Superior temporal gyrus (tissue), 1 donor: ENCODE measurements around the gene TBP.
A peak's percentile ranks its signal among the peaks of the same experiment; 100 is the strongest.

ENCODE experiments used
- DNase-seq: peaks from one replicate; pipeline ENCODE4 v3.0.0-alpha.2; 2016; ENCODE audit errors: extremely low spot score

The TBP gene

DNA sequence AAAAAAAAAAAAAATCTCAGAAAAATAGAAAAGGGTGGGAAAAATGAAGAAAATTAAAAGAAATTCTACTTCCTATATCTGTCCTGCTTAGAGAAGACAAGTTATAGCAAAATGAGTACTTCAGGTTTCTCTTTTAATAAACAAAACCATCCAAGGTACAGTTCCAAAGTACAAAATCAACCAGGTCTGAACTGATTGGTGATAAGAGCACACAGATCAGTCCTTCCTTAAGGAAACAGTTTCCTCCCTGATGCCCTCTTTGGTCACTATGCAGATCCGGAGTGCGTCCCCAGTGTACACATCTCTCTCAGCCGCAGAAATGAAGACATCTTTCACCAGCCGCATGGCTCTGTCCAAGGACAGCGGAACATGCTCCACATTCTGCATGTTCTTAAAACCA, 19.2 kb upstream of the TBP start:
- DNase-seq: no peak

DNA sequence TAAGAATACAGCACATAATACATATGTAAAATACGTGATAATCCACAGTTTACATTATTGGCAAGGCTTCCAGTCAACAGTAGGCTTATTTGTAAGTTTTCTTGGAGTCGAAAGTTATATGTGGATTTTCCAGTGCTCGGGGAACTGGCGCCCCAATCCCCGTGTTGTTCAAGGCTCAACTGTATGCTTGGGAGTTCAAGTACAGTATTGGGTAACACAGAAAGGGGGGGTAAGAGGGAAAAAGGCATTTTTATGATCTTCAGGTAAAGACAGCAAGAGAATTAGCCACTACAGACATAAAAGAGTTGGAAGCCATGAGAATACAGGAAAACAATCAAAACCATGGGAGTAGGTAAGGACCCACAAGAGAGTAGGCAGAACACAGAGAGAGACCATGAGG, 17.5 kb upstream of the TBP start:
- no peak for DNase-seq

DNA sequence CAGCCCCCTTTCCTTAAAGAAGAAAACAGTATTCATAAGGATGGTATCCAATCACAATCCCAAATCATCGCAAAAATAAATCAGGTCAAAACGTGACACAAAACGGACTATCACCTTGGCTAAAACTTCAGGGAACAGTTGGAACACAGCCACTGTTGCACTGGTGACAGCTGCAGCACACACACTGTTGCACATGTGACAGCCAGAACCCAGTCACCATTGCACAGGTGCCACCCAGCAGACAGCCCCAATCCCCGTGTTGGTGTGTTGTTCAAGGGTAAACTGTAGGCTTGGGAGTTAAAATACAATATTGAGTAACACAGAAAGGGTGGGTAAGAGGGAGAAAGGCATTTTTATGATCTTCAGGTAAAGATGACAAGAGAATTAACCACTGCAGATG, 16.8 kb upstream of the TBP start:
- DNase-seq: no peak

DNA sequence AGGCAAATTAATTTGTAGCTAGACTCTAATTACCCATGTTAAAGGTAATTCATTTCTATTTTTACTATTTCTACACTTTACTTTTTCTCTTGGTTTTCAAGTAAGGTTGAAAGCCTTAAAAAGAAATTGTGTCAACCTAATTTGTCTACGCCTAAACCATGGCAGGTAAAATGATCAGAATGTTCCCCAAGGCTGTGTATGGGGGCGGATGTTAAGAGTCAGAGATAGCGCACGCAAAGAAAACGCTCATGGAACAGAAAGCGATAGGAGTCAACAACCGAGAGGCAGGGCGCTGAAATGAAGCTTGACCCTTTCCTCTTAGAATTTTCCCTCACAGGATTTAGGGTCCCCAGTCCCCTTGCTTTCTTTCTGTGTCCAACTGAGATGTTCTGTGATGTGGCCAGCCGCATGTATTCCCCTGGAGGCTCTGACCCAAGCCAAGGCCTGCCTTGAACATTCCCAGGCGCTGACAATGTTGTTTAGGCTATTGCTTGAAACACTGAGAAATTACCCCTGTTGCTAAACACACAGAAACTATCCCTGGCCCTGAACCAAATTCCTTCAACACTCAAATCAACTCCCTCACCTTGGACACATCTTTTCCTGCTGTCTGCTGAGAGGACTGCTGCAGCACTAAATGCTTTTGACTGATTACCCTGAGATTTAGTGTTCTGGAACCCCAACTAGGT, 12.0 kb upstream of the TBP start:
- DNase-seq: no peak

- DNase-seq: no peak
Measured at GRCh38 chr6:170545405-170545804, 8.8 kb upstream of the TBP start.

GRCh38 chr6:170552765-170553533, 1.2 kb upstream of the TBP start, which contains the start of gene PSMB1:
PSMB1 (minus strand) TSS chr6:170553307; CDS start chr6:170553242, 65 bp downstream.
- DNase-seq: peak; percentile 99

- no peak for DNase-seq
Measured at GRCh38 chr6:170553534-170554012, 596 bp upstream of the TBP start.

DNA sequence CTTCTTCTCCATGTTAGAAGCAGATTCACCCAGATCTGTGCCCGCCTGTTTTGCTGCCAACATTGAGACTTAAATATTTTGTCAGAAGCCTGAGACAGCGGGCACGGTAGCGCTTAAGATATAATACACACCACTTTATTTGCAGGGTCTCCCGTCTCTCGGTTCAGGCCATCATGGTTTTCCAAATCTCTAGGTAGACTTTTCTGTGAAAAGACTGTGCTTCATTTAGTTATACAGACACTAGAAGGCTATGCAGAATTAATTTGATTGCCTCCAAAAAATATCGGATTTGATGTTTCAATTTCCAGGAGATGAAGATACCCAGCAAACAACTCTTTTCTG, 598 bp downstream of the TBP start:
- no peak for DNase-seq

- DNase-seq: no peak
Measured at GRCh38 chr6:170555305-170555704, 1.1 kb downstream of the TBP start.

GRCh38 chr6:170561555-170561954, 7.4 kb downstream of the TBP start:
- DNase-seq: no peak

- DNase-seq: no peak
Measured at GRCh38 chr6:170564936-170565530, 10.9 kb downstream of the TBP start.

DNA sequence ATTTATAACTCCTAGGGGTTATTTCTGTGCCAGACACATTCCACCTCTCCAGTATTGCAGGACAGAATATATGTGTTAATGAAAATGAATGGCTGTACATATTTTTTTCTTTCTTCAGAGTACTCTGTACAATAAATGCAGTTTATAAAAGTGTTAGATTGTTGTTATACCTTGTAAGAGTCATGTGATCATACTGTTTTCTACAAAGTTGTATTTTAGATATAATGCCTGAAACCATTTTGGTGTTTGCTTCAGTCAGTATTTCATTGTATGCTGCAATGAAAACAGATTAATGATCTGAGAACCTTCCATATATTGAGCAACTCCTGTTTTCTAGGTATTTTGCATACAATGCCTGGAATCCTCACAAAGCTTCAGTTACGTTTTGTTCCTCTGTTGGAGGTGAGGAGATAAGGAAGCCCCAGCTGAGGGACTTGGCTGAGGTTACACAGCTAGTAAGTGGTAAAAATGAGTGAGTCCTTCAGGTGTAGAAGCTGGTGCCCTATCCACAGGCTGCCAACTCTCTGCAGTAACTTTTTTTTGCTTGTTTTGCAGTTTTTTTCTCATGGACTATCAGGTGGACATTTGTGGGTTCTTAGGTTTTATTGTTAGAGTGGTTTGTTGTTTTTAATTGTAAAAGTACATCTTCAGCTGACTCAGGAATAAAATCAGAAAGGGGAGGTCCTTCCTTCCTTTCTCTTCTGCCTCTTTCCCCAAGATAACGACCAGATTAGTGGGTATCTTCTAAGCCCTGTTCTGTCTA, 18.7 kb downstream of the TBP start:
- DNase-seq: no peak

- no peak for DNase-seq
Measured at GRCh38 chr6:170575250-170575649, 21.1 kb downstream of the TBP start.

DNA sequence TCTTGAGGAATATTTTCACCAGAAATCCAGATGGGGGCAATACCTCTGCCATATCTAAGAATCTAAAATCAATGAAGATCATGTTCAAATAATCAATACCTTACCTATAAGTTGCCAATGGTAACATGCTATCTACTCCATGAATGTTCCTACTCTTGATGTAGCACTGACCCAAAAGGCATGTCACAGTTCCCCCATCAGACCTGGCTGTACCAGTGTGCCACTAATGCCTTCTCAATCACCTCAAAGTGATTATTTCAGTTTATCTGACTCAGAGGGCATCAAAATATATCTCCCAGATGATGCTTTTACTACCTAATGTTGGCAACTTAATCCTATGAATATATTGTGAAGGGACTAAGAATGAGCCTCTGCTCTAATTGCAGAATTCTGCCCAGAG, 24.7 kb downstream of the TBP start:
- no peak for DNase-seq

GRCh38 chr6:170583756-170584180, 29.6 kb downstream of the TBP start:
- peak; percentile 16 for DNase-seq

GRCh38 chr6:170584181-170584953, 30.2 kb downstream of the TBP start, which contains the start of gene PDCD2:
PDCD2 (minus strand) TSS chr6:170584637; CDS start chr6:170584581, 56 bp downstream.
- DNase-seq: peak; percentile 93

- DNase-seq: no peak
Measured at GRCh38 chr6:170584954-170585498, 30.9 kb downstream of the TBP start.

DNA sequence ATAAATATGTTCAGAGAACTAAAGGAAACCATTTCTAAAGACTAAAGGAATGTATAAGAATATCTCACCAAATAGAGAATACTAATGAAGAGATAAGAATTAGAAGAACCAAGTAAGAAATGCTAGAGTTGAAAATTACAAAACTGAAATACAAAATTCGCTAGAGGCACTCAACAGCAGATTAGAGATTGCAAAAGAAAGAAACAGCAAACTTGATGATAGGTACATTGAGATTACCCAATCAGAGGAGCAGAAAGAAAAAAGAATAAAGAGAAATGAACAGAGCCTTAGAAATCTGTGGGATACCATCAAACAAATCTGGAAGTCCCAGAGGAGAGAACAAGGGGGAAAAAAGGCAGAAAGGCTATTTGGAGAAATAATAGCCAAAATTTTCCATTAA, 36.6 kb downstream of the TBP start:
- DNase-seq: no peak

DNA sequence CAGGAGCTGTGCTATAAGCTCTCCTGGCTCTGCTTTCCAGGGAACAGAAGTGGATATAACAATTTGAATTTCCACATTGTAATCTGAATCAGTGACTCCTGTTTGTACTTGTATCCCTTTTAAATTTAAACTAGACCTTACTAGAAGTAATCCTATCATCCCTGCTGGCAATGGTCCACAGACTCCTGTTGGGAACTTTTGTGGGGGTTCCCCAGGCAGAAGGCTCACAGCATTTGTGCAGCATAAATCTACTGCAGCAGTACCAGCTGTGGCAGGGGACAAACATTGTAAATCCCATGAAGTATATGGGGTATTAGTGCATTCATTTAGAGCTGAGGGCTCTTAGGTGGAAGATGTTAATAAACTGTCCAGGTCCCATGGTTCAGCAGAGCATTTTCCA, 42.3 kb downstream of the TBP start:
- no peak for DNase-seq

GRCh38 chr6:170597278-170597677, 43.1 kb downstream of the TBP start:
- no peak for DNase-seq
